GM12801 (cell line): Measurements from ENCODE around the gene CERT1.

Experiments
- TF ChIP-seq, protein P1 (sequence below): IDR thresholded peaks from one replicate; pipeline ENCODE4 v1.5.1; 2011; ENCODE audit warnings: control low read depth; ENCODE audit not compliant: insufficient read length; ENCODE audit errors: extremely low read depth

The CERT1 gene, protein sequence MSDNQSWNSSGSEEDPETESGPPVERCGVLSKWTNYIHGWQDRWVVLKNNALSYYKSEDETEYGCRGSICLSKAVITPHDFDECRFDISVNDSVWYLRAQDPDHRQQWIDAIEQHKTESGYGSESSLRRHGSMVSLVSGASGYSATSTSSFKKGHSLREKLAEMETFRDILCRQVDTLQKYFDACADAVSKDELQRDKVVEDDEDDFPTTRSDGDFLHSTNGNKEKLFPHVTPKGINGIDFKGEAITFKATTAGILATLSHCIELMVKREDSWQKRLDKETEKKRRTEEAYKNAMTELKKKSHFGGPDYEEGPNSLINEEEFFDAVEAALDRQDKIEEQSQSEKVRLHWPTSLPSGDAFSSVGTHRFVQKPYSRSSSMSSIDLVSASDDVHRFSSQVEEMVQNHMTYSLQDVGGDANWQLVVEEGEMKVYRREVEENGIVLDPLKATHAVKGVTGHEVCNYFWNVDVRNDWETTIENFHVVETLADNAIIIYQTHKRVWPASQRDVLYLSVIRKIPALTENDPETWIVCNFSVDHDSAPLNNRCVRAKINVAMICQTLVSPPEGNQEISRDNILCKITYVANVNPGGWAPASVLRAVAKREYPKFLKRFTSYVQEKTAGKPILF

DNA sequence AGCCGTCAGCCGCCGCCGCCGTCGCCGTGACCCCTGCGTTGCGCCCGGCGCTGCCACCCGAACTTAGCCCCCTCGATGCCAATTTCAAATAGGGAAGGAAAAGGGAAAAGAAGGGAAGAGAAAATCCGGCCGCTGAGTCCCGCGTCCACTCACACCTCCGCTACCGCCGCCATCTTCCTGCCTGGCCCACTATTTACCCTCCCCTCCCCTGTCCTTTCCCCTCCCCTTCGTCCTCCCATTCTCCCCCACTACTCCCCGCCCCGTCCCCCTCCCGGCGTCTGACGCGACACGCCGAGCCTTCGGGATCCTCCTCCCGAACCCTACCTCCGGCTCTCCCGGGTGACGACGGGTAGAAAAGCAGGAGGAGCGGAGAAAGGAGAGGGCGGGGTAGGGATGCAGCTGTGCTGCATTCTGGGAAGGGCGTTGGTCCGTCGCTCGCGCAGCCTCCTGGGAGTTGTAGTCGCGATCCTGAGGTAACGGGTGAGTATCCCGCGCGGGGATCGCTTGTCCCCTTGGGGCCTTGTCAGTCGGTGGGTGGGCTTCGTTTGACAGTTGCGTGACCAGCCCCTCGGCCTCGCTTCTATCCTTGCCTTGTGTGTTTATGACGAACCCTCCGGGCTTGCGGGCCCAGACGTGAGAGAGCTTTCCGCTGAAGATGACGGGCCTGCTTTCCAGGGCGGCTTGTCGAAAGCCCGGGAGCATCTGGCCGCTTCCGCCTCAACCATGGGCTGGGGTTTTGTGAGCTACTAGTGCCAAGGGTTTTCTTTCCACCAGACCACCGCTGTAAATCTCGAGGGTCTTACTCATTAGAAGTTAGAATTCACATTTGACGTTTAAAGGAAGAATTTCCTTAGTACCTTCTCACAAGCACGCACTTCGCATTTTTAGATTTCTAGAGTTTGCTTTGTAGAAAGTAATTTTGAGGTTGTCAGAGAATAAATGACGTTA is at the start of gene CERT1, which contains the start of gene POLK:
TSS of gene CERT1 (minus strand) at position 195 of the 948 bp plus-strand sequence. CDS start 422 bp downstream, outside the sequence.
TSS of gene POLK (plus strand) at position 457 of the 948 bp plus-strand sequence.
- TF ChIP-seq, protein P1, sequence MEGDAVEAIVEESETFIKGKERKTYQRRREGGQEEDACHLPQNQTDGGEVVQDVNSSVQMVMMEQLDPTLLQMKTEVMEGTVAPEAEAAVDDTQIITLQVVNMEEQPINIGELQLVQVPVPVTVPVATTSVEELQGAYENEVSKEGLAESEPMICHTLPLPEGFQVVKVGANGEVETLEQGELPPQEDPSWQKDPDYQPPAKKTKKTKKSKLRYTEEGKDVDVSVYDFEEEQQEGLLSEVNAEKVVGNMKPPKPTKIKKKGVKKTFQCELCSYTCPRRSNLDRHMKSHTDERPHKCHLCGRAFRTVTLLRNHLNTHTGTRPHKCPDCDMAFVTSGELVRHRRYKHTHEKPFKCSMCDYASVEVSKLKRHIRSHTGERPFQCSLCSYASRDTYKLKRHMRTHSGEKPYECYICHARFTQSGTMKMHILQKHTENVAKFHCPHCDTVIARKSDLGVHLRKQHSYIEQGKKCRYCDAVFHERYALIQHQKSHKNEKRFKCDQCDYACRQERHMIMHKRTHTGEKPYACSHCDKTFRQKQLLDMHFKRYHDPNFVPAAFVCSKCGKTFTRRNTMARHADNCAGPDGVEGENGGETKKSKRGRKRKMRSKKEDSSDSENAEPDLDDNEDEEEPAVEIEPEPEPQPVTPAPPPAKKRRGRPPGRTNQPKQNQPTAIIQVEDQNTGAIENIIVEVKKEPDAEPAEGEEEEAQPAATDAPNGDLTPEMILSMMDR, result no peak

DNA sequence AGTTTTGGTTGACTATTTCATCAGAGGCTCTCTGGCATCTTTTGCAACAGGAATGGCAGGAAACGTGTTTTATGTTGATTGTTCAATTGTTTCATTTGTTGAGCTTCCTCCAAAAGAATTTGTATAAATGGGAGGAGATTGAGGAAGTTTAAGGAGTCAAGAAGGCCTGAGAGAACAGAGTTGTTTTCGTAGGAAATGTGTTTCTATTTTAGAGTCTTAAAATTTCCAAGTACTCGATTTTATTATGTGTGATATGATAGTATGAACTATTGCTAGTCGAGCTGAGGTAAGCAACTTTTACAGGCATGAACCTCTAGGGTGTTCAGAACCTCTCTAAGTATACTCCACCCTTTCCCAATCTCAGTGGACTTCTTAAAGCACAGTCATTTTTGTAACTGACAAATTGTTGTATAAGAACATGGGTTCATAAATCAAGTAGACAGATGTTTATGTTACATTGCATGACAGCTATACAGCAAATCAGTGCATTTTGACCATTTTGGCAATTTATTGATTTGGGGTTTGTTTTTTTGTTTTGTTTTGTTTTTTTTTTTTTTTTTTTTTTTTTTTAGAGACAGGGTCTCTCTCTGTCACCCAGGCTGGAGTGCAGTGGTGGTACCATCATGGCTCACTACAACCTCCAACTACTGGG is 47.7 kb upstream of the CERT1 start:
- TF ChIP-seq, protein P1, result no peak

DNA sequence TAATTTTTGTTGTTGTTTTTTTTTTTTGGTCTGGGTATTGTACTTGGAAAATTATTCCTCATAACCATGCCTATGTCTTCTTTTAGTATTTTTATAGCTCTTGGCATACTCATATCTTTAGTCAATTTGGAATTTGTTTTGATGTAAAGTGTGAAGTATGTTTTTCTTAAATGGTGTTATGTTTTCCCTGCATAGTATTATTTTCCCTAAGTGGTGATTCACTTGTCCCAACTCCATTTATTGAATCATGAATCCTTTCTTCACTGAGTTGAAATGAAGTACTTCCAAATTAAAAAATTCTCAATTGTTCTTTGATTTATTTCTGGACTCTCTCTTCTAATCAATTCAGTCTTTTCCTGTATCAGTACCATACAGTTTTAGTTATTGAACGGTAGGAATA is 46.8 kb upstream of the CERT1 start:
- TF ChIP-seq, protein P1, result no peak

DNA sequence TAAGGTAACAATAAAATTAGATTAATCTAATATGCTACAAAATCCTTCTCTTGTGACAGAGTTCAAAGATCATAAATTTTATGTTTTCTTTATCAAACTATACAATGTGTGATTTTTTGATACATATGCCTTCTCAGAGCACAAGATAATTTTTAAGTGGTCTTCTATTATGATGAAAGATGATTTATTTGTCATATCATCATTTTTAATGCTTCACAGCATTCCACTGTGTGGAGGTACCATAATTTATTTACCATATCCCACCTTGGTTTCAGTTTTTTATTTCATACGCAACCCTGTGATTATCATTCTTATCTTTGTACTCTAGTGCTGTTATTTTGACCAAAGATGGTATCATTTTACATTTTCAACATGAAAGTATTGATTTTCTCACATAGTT is 41.9 kb upstream of the CERT1 start:
- TF ChIP-seq, protein P1, result no peak

DNA sequence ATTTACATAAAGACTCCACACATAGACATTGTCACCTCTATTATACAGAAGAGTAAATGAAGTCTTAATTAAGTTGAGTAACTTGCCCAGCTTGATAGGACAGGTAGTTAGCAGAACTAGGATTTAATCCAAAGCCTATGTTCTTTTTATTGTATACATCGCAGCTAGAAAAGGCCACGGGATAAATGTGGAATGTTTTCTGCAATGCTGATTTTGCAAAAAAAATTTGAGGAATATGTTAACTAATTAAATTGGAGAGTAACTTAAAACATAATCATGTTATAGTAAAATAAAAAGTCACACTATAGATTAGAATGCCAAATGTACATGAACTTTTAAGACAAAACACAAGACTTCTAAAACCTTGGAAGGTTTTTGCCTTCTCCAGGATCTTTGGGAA is 41.3 kb upstream of the CERT1 start:
- TF ChIP-seq, protein P1, result no peak

DNA sequence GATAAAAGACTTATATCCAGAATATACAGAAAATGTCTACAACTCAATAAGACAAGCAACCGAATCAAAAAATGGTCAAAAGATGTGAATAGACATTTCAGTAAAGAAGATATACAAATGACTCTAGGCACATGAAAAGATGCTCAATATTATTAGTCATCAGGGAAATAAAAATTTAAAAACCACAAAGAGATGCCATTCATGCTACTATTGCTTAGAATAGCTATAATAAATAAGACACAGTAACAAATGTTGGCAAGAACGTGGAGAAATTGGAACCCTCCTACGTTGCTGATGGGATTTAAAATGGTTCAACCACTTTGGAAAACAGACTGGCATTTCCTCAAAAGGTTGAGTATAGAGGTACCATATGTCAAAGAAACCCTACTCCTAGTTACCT is 40.0 kb upstream of the CERT1 start:
- TF ChIP-seq, protein P1, result no peak
